VCaP (cell line): Measurements from ENCODE around the gene BBS9.

Experiments
- H3K27ac ChIP-seq: fragments of 450-650 bp; 2 replicates; pipeline ENCODE4 v1.5.1; 2017
- TF ChIP-seq, protein P1 (sequence below): fragments of 450-650 bp; conservative IDR thresholded peaks from 2 replicates; pipeline ENCODE4 v1.5.1; 2017; ENCODE audit warnings: mild to moderate bottlenecking, moderate library complexity

The BBS9 gene

DNA sequence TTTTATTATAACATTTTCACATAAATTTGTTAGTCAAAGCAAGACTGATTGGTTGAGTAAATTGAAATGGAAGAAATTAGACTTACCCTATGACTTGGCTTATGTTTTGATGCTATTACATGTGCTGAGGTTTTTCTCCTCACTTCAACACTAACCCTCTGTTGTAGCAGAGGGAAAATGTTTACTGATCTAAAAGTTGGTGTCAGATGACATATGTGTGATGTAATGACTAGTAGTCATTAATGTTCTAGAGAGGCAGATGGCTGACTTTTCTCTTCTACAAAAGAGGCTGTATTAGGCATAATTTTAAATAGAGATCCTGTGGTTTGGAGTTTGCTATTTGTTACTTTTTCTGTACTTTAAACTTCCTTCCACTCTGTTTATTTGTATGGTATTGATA is 266.0 kb downstream of the BBS9 start:
- TF ChIP-seq, protein P1, sequence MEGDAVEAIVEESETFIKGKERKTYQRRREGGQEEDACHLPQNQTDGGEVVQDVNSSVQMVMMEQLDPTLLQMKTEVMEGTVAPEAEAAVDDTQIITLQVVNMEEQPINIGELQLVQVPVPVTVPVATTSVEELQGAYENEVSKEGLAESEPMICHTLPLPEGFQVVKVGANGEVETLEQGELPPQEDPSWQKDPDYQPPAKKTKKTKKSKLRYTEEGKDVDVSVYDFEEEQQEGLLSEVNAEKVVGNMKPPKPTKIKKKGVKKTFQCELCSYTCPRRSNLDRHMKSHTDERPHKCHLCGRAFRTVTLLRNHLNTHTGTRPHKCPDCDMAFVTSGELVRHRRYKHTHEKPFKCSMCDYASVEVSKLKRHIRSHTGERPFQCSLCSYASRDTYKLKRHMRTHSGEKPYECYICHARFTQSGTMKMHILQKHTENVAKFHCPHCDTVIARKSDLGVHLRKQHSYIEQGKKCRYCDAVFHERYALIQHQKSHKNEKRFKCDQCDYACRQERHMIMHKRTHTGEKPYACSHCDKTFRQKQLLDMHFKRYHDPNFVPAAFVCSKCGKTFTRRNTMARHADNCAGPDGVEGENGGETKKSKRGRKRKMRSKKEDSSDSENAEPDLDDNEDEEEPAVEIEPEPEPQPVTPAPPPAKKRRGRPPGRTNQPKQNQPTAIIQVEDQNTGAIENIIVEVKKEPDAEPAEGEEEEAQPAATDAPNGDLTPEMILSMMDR: no peak
- H3K27ac ChIP-seq: no peak overlapping the region

DNA sequence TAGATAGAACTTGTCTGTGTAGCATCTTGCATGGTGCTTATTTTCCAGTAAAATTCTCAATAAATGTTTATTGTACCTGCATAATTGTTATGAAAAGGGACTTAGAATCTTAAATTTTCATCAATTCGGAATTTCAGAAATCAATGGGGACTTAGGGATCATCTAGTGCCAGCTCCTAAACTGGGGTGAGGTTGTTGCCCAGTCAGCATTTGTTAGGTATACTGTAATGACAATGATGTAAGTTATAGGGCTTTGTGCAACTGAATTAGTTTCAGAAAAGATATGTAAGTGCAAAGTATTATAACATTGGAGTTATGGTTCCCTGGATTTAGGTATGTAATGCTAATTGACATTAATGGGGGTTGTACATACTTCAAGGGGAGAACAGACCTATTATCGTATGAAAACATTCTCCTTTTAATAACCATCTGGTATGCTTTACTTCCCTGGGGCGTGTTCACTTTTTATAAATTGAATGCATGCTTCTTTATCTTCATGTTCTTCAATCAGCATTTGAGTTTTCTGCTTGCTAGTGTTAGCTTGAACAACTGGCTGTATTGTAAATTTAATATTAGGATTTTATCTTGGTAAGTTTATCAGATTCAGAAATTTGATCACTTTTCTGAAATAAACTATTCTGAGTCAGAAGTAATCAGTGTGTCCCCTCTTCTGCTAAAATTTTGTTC is 270.3 kb downstream of the BBS9 start:
- no peak overlapping the region for H3K27ac ChIP-seq
- TF ChIP-seq, protein P1: no peak

DNA sequence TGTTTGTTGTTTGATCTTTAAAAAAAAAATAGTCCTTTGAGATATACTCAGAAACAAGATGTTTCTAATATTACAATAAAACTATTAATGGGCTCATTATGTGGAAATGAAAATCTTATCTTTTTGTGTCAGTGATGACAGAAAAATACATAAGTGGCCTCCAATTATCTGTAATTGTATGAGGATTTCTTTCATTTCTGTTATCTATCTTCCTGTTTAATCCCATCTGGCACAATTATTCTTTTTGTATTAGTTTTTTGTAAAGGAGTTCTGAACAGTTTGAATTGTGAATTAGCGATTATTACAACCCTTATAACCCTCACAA is 270.8 kb downstream of the BBS9 start:
- no peak overlapping the region for H3K27ac ChIP-seq
- TF ChIP-seq, protein P1: no peak

DNA sequence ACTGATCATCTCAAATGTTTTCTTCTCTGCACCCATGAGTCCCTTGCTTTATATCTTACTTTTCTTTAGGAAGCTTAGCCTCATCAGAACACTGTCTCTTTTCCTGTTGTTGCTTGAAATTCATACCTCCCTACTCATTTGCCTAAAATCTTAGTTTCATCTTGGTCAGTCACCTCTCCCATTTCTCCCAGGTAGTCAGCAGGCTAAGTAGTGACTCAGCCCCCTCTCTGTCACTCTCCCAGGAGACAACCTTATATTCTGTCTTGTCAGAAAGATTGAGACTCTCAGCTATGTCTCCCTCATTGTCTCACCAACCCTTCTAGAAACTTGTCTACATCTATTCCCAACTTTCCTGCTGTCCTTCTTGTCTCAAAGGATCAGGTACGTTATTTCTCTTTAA is 280.9 kb downstream of the BBS9 start:
- TF ChIP-seq, protein P1: no peak
- no peak overlapping the region for H3K27ac ChIP-seq

DNA sequence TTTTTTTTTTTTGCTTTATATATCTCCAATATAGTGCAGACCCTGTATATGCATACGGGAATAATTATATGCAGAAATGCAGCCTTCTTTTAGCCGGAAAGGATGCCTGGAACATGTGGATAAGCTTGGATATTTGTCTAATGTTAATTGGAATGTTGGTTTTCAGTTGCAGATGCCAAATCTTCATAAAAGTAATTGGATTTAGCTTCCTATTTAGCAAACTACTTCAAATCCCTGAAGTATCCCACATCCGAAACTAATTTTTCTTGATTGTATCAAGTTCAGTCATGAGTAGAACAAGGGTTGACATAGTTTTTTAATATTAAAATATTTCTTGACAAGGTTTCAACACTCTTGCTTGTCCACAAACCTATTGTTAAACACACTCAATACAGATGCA is 281.7 kb downstream of the BBS9 start:
- TF ChIP-seq, protein P1: no peak
- H3K27ac ChIP-seq: no peak overlapping the region

DNA sequence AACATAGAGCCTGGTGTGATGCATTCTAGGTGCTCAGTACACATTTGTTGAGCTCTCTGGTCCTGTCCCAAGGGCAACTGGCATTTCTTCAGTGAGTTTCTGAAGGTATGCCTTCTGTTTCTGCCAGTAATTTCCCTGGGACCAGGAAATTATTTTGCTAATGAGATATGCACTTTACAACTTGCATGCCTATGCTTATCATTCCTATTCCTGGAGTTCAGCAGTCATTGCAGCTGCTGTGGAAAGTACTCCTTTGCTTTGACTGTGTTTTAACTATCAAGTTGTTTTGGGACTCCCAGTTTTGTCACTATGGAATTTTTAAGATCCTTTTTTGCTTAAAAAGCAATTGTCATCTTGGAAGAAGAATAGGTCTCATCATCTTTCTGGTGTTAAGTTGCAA is 283.0 kb downstream of the BBS9 start:
- TF ChIP-seq, protein P1: no peak
- H3K27ac ChIP-seq: no peak overlapping the region

DNA sequence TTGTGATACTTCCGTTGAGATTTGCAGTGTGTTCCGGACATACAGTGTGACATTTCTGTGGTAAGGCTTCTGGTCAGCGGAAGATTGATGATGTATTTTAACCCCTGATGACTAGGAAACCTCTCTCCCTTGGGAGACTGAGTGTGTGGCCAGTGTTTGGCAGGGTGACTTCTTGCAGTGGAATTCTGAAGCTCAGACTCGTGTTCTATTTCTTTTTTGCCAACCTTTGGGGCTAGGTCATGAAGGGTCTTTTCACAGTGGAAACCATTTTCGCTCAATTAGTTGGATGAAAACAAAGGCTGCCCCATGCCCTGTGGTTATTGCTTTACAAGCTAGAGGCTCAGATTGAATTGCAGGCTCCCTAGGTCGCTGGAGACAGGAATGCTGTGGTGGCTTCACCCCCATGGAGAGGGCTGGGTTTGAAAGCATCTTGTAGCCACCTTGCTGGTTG is 288.9 kb downstream of the BBS9 start:
- TF ChIP-seq, protein P1: no peak
- no peak overlapping the region for H3K27ac ChIP-seq
